Panc1 (cell line): Measurements from ENCODE around the gene RASSF7.

ENCODE experiments used
- CTCF ChIP-seq: fragments of 450-650 bp; IDR thresholded peaks from 2 replicates; pipeline ENCODE4 v1.5.1; 2017; ENCODE audit warnings: mild to moderate bottlenecking
- REST ChIP-seq, 2 experiments: IDR thresholded peaks; 2 replicates each; pipeline ENCODE4 v1.6.1; 2011 to 2012; ENCODE audit warnings: low read depth in 2 of 2, control low read depth in 1 of 2, low read length in 1 of 2, mild to moderate bottlenecking in 1 of 2, moderate library complexity in 1 of 2; ENCODE audit not compliant: insufficient read depth in 1 of 2
- SIN3A ChIP-seq: IDR thresholded peaks from 2 replicates; pipeline ENCODE4 v1.6.1; 2012; ENCODE audit warnings: low read depth, mild to moderate bottlenecking, low read length, moderate library complexity, borderline replicate concordance; ENCODE audit not compliant: insufficient read depth

- no peak for TF ChIP-seq CTCF
- peak; percentile 75; the same call in 1 of the 2 replicates for TF ChIP-seq SIN3A
- no peak for TF ChIP-seq REST (IDR thresholded peaks at IDR 0.05; ENCODE audit: insufficient read depth in 1 of 2, low read depth in 2 of 2, low read length in 1 of 2)
Measured at GRCh38 chr11:575996-576768, 15.4 kb downstream of the RASSF7 start, which contains the start of gene PHRF1.
